Measurements from ENCODE around the gene TNNI2. TPM values are rescaled to one million over a fixed set of nuclear protein-coding genes. Genes with fewer than 3 reads are reported as not detected.

TNNI2 gene
- polyA plus RNA-seq, 1 donor from 2014 or later = not detected

GRCh38 chr11:1879342-1879940 is 40.7 kb downstream of the TNNI2 start:
- Histone ChIP-seq H4K20me1 (ENCODE audit: insufficient read depth) (no peaks in the 10 kb centered on the region), H2AFZ (ENCODE audit: low read depth, low read length) (no peak overlapping the region), H3K4me2 (ENCODE audit: low read length) (no peak overlapping the region), H3K79me2 (replicated peaks; ENCODE audit: insufficient read depth, low read length) (no peaks in the 10 kb centered on the region), H3F3A (ENCODE audit: insufficient read depth, low read length, poor library complexity, severe bottlenecking) (no peaks in the 10 kb centered on the region), H3K36me3 (ENCODE audit: insufficient read depth, low read length) (no peaks in the 10 kb centered on the region), H3K27me3 (ENCODE audit: insufficient read depth, low read depth, low read length) (no peaks in the 10 kb centered on the region), H3K9me3 (ENCODE audit: low read length) (no peaks in the 10 kb centered on the region), H3K4me3 (ENCODE audit: low read length) (no peak overlapping the region), H3K9ac (ENCODE audit: low read length) (no peak overlapping the region), H3K27ac (ENCODE audit: low read length) (no peak overlapping the region), H3K9me2 (ENCODE audit: insufficient read depth, low read length) (no peaks in the 10 kb centered on the region)
- TF ChIP-seq RAD21 (conservative IDR thresholded peaks at IDR 0.05) (no peak), POLR2AphosphoS5 (IDR thresholded peaks at IDR 0.05) (no peak), EP300 (conservative IDR thresholded peaks at IDR 0.05; ENCODE audit: poor library complexity, severe bottlenecking) (no peak), MXI1 (conservative IDR thresholded peaks at IDR 0.05; ENCODE audit: poor library complexity, severe bottlenecking) (no peak)
- TF ChIP-seq, protein P1, sequence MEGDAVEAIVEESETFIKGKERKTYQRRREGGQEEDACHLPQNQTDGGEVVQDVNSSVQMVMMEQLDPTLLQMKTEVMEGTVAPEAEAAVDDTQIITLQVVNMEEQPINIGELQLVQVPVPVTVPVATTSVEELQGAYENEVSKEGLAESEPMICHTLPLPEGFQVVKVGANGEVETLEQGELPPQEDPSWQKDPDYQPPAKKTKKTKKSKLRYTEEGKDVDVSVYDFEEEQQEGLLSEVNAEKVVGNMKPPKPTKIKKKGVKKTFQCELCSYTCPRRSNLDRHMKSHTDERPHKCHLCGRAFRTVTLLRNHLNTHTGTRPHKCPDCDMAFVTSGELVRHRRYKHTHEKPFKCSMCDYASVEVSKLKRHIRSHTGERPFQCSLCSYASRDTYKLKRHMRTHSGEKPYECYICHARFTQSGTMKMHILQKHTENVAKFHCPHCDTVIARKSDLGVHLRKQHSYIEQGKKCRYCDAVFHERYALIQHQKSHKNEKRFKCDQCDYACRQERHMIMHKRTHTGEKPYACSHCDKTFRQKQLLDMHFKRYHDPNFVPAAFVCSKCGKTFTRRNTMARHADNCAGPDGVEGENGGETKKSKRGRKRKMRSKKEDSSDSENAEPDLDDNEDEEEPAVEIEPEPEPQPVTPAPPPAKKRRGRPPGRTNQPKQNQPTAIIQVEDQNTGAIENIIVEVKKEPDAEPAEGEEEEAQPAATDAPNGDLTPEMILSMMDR (IDR thresholded peaks at IDR 0.05; ENCODE audit: poor library complexity, severe bottlenecking) = no peak
- TF ChIP-seq, protein P2, sequence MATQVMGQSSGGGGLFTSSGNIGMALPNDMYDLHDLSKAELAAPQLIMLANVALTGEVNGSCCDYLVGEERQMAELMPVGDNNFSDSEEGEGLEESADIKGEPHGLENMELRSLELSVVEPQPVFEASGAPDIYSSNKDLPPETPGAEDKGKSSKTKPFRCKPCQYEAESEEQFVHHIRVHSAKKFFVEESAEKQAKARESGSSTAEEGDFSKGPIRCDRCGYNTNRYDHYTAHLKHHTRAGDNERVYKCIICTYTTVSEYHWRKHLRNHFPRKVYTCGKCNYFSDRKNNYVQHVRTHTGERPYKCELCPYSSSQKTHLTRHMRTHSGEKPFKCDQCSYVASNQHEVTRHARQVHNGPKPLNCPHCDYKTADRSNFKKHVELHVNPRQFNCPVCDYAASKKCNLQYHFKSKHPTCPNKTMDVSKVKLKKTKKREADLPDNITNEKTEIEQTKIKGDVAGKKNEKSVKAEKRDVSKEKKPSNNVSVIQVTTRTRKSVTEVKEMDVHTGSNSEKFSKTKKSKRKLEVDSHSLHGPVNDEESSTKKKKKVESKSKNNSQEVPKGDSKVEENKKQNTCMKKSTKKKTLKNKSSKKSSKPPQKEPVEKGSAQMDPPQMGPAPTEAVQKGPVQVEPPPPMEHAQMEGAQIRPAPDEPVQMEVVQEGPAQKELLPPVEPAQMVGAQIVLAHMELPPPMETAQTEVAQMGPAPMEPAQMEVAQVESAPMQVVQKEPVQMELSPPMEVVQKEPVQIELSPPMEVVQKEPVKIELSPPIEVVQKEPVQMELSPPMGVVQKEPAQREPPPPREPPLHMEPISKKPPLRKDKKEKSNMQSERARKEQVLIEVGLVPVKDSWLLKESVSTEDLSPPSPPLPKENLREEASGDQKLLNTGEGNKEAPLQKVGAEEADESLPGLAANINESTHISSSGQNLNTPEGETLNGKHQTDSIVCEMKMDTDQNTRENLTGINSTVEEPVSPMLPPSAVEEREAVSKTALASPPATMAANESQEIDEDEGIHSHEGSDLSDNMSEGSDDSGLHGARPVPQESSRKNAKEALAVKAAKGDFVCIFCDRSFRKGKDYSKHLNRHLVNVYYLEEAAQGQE (IDR thresholded peaks at IDR 0.05; ENCODE audit: borderline replicate concordance) = no peak

DNA sequence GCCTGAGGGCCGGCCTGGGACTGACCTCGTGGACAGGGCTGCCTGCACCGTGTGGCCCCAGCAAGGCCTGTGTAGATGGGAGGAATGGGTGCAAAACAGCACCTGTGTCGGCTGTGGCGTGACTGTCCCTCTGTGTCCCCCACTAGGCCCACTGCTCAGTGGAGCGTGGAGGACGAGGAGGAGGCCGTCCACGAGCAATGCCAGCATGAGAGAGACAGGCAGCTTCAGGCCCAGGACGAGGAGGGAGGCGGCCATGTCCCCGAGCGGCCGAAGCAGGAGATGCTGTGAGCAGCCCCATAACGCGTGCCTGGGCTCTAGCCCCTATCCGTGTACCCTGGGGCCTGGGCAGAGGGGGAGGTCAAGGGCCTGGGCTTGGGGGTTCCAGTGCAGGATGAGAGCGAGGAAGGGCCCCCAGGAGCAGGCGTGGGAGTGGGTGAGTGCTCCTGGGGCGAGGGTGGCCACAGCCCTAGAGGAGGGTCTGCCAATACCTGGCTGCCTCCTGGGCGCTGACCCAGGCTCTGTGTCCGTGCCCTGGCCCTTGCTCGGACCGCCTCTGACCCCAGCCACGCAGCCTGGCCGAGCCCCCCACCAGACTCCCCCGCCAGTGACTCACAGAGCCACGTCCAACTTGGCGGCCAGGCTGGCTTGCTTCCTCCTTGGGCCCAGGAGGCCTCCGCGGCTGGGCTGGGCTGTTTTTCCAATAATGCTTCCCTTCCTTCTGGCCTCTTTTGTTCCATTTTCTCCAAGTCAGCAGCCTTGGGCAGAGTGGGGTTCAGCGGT is 41.4 kb downstream of the TNNI2 start:
- Histone ChIP-seq H3K9ac (ENCODE audit: low read length) (no peak overlapping the region), H3K4me3 (ENCODE audit: low read length) (no peak overlapping the region), H3K79me2 (replicated peaks; ENCODE audit: insufficient read depth, low read length) (no peaks in the 10 kb centered on the region), H3K4me2 (ENCODE audit: low read length) (no peak overlapping the region), H3K9me3 (ENCODE audit: low read length) (no peaks in the 10 kb centered on the region), H3F3A (ENCODE audit: insufficient read depth, low read length, poor library complexity, severe bottlenecking) (no peaks in the 10 kb centered on the region), H3K27me3 (ENCODE audit: insufficient read depth, low read depth, low read length) (no peaks in the 10 kb centered on the region), H3K36me3 (ENCODE audit: insufficient read depth, low read length) (no peaks in the 10 kb centered on the region), H2AFZ (ENCODE audit: low read depth, low read length) (no peak overlapping the region), H3K27ac (ENCODE audit: low read length) (no peak overlapping the region), H3K9me2 (ENCODE audit: insufficient read depth, low read length) (no peaks in the 10 kb centered on the region), H4K20me1 (ENCODE audit: insufficient read depth) (no peaks in the 10 kb centered on the region)
- TF ChIP-seq MXI1 (conservative IDR thresholded peaks at IDR 0.05; ENCODE audit: poor library complexity, severe bottlenecking) (no peak), SMC3 (conservative IDR thresholded peaks at IDR 0.05; ENCODE audit: poor library complexity) (no peak)
